GM18498 (cell line): ENCODE data around the gene JARID2.

Source experiments
- ATAC-seq: cut with Tn5 transposase; IDR thresholded peaks from one replicate; pipeline ENCODE4 v1.9.1; 2021; ENCODE audit warnings: mild to moderate bottlenecking, moderate library complexity; ENCODE audit not compliant: unreplicated experiment

The JARID2 gene

DNA sequence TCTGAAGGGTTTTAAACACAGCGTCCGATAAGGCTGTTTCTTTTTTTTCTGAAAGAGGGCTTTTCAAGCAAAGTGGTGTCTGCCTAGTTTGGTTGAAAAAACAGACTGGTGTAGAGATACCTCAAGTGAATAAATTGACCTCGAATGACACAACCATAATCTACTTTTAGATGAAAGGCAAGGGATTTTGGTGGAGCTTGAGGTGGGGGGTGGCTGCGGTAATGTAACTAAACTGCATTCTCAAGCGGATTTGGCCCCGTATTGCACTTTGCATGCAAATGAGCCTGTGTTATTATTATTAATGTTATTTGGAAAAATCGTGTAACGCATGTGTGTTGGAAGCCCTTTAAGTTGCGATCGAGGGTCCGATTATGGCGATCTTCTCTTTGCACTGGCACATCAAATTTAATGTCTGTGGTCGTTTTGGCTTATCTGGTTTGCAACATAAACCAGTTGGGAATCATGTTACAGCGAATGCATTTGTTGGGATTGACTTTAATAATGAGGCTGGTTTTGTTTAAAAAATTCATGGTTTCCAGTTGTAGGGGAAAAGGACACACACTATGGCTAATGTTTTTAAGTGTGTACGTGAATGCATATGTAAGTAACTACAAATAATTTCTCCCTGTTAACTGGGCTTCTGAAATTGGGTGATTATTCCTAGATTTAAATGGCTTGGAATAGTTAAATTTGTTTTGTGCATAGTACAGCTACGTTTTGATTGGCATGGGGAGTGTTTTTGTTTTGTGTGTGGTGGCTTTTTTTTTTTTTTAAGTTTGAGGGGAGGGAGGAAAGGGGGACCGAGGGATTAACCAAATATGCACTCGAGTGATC lies 1.0 kb downstream of the JARID2 start:
- ATAC-seq = no peak

DNA sequence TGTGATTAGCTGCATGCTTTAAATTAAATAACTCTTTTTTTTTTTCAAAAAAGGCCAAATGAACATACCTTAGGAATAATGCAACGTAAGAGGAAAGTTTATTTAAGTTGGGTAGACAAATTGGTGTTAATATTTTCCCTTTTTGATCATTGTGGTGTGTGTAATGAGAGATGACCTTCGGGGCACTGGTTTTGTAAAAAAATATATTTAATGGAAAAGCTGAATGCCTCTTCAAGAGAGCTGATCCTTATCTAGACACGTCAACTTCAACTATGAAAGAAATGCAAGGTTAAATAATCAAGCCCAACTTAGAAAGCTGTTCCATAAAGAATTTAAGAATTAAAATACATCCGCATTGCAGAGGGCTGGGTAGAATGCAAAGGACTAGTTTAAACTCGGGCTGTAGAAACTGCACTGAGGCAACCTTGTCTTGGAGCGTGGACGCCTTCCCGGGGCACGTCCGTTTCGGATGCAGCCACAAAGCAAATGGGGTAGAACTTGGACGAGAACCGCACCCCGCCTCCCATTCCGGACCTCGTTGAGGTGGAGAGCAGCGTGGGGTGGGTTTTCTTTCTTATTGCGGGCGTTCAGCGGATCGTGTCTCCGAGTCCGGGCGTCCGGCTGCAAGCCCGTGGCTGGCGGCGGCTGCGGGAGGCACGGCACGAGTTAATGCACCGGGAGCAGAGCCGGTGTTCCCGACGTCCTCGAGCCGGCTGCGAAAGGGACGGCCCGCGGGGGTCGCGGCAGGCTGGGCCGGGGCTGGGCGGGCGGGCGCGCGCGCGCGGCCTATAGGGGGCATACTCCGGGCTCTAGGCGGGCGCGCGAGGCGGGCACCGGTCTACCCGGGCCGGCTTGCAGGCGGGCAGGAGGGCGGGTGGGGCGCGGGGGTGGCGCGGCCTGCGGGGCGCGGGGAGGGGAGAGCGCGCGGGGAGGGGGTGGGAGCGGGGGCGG lies 1.9 kb downstream of the JARID2 start:
- ATAC-seq = peak; percentile 18

GRCh38 chr6:15248451-15249370 lies 2.8 kb downstream of the JARID2 start:
- peak; percentile 40 for ATAC-seq

DNA sequence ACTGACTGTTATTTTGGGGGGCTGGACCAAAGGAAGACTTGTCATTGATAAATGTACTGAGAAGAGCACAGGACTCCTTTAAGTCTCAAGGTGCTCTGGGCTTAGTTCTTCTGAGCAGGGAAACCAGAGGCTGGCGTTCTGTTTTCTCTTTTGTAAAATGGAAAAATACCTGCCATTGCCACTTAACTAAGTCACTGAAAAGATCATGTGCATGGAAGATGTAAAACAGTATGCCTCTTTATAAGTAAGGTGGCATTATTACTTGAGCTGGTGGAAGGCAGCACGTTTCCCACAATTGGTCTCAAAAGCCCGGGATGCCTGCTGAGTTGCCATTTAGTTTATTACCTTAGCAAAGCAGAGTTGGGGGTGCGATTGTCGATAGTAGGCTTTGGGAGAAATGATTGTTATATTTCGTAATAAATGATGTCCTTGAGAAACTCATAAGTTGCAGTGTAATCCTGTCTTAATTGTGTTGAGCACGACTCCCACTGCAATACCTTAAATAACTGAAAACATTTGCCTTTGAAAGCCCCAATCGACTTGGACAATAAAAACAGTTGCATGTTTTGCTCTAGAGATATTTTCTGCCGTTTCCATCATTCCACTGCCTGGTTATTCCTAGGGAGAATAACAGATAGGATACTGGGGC lies 3.6 kb downstream of the JARID2 start:
- no peak for ATAC-seq

DNA sequence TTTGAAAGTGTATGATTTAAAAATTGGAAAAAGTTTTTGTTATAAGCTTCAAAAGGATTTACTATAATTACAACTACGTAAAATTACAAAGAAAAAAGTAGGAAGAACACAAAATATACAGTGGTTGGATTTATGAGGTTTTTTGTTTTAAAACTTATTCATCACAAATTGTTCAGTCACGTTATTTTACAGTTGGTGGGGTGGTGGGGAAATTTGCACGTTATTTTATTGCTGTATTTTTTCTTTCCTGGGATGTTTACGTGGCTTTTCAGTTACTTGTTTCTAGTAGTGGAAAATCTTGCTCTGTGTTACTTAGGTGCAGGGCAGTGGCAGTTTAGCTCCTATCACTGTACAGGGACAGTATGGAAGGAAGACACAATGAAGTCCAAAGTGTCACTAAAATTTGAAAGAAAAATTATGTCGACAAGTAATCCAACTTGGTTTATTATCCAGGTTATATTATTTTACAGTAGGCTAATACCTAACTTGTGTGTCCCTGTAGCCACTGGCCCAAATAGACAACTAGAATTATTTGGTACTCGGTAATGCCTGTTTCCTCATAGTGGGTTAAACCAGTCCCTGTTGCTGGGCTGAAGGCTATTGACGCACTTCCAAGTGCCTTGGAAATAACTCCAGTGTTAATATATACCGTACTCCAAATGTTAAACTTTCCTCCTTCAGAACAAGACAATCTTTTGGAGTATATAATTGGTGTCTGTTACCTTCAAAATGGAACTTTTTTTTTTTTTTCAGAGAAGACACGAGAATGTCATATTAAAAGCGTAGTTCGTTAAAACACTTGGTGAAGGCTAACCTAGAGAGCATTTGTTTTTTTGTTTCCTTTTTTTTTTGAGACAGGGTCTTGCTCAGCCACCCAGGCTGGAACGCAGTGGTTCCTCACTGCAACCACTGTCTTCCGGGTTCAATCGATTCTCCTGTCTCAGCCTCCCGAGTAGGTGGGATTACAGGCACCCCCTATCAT lies 4.6 kb downstream of the JARID2 start:
- ATAC-seq = no peak

- ATAC-seq = no peak
Observed at GRCh38 chr6:15252195-15252594, 6.3 kb downstream of the JARID2 start.

GRCh38 chr6:15253203-15254022 lies 7.5 kb downstream of the JARID2 start:
- no peak for ATAC-seq

DNA sequence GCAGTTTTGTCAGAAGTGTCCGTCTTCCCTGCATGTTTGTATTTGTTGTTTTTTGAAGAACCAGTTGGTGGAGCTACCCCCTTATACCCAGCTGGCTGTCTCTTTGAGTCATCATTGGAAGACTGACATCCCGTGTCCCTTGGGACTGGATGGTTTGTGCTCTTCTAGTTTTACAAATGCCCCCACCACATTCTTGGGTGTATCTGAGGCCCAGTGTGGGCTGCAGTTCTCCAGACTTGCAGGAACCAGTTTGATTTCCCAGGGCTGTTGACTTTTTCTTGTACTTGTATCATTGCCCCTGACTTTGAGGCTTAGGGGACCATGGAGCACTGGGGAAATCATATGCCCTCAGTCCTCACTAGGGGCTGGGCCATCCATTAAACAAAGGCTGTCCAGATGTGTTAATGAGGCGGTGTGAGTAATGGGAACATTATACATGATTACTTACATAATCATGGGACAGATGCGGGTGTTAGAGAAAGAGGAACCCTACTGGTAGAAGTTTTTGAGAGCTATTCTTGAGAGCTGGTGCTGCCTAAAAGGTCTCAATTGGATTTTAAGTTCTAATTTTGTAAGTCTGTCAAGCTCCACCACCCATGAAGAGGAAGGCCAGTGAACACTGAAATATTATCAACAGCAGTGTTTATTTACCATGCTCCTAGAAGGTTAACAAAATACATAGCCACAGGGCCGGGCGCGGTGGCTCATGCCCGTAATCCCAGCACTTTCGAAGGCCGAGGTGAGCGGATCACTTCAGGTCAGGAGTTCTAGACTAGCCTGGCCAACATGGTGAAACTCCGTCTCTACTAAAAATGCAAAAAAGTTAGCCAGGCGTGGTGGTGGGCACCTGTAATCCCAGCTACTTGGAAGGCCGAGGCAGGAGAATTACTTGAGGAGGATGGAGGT lies 8.5 kb downstream of the JARID2 start:
- peak; percentile 35 for ATAC-seq

DNA sequence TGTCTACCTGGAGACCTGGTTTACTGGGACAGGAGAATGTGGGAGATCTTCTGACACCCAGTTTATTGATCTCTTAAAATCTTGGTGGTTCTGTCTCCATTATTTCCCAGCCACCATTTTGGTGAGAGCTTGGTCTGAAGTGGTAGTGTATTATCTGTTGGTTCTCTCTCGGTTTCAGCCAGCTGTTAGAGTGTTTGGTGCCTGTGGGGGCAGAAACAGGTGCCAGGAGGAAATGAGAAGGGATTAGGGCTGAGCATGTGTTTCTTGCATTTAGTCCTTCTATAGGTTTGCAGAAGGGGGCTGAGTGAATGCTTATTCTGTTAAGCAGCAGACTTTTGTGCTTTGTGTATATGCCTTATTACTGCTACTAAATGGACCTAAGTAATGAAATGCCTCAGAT lies 9.6 kb downstream of the JARID2 start:
- peak; percentile 76 for ATAC-seq

DNA sequence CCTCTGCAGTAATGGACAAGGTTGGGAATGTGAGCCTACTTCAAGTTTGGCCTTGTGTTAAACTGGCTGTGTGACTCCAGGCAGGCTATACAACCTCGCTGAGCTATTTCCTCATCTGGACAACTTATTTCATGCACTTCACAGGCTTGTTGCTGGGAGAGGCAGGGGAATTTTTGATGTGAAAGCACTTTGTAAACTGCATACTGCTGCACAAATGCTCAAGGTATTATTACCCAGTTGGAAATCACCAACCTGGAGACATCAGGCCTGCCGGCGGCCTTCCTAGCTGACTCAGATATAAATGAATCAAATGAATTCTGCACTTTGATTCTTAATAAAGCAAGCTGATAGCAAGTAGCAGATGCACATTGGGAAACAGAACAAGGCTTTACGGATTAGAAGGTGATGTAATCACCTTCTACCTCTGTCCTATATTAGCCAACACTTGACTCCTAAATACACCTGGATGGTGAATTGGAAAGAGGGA lies 10.1 kb downstream of the JARID2 start:
- ATAC-seq = no peak

DNA sequence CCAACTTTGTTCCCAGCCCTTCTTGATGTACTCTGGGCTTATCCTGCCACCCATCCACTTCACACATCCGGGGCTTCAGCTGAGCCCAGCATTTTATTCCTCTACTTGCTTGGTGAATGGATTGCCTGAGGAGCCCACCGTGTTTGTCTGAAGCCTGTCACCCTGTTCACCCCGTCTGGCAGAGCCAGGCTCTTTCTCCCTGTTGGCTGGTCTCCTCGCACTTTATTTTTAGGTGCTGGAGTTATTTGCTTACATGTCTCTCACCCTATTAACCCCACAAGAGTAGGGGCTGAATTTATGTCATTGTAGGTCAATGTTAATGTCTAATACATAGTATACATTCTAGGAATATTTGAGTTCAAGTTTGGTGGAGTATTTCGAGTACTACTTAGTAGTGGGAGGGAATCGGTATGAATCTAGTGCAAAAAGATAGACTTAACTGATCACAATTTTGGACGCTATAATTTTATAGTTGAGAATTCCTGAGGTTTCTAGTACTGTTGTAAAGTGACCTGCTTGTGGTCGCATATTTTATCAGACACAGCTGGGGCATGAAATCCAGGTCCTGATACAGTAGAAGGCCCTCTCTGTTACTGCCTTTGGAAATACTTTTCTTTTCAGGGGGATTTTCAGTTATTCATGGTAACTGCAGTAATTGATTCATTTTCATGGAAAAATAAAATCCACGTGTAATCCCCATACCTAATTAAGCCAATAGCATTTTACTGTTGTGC lies 10.8 kb downstream of the JARID2 start:
- no peak for ATAC-seq

GRCh38 chr6:15257357-15258132 lies 11.7 kb downstream of the JARID2 start:
- ATAC-seq = no peak

DNA sequence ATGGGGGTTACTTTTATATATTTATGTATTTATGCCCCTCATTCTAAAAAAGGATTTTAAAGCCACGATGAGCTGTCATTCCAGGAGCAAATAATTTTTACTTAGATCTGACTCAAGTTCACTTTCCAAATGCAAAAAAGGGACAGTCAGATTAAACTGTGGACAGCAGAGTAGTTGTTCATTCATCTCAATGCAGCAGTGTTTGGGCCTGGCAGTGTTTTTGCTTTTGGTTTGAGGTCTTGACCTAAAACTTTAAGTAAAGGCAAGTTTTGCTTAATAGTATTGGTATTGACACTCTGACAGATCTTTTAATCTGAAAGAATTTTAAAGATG lies 13.9 kb downstream of the JARID2 start:
- no peak for ATAC-seq

- no peak for ATAC-seq
Observed at GRCh38 chr6:15260099-15260821, 14.4 kb downstream of the JARID2 start.

- ATAC-seq = no peak
Observed at GRCh38 chr6:15263780-15264374, 18.0 kb downstream of the JARID2 start.
